ENCODE measurements around the gene FBXL16. TPM values are rescaled to one million over a fixed set of nuclear protein-coding genes. Genes with fewer than 3 reads are reported as not detected.

The FBXL16 gene
- total RNA-seq, 1 donor from 2014 or later, result 0.13 TPM

DNA sequence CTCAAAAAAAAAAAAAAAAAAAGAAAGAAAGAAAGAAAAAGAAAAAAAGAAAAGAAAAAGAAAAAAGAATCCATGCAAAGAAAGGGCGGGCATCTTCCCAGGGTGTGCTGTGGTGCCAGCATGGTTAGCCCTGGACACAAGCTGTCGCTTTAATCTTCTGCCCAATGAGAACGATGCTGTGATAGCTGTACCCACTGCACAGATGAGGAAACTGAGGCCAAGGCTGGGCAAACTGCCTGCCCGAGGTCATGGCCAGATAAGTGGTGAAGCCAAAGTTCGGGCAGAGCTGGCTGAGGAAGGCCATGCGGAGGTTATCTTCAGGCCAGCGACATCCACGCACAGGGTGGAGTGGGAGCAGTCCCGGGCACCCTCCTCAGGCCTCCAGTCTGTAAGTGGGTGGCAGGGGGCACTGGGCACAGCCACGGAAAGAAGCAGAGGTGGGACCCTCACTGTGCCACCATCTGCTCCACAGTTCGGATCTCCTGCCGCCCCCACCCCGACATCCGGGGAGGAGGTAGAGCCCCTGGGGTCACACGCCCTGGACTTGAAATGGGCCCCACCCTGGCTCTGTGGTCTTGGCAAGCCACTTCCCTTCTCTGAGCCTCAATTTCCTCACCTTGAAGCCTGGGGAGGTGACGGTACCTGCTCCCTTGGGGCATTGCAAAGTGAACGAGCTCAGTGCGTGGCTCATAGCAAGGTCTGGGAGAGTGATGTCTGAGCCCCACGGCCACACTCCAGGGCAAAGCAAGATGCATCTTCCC is 6.5 kb downstream of the FBXL16 start:
- peaks cover 6% of the 10 kb centered on the region for H3F3A ChIP-seq (ENCODE audit: low read depth)
- DNase-seq (ENCODE audit: low spot score), result no peak
- Mint-ChIP-seq H3K27ac (no peak overlapping the region), H3K4me3 (no peak overlapping the region), H3K36me3 (no peaks in the 10 kb centered on the region), H3K4me1 (peaks cover 3% of the 10 kb centered on the region), H3K27me3 (ENCODE audit: insufficient read depth, low read depth) (peaks cover 49% of the 10 kb centered on the region), H3K9me3 (no peaks in the 10 kb centered on the region)
- no peak overlapping the region for H3K4me3 ChIP-seq
- H3K36me3 ChIP-seq, result no peaks in the 10 kb centered on the region
- peaks cover 8% of the 10 kb centered on the region for H3K4me1 ChIP-seq
- no peaks in the 10 kb centered on the region for H3K9me3 ChIP-seq (ENCODE audit: low read depth)
- no peak overlapping the region for H3K9ac ChIP-seq
- no peak overlapping the region for H3K27ac ChIP-seq
- H3K79me2 ChIP-seq (ENCODE audit: low read depth), result no peaks in the 10 kb centered on the region
- H3K4me2 ChIP-seq, result no peak overlapping the region
- TF ChIP-seq, protein P1, sequence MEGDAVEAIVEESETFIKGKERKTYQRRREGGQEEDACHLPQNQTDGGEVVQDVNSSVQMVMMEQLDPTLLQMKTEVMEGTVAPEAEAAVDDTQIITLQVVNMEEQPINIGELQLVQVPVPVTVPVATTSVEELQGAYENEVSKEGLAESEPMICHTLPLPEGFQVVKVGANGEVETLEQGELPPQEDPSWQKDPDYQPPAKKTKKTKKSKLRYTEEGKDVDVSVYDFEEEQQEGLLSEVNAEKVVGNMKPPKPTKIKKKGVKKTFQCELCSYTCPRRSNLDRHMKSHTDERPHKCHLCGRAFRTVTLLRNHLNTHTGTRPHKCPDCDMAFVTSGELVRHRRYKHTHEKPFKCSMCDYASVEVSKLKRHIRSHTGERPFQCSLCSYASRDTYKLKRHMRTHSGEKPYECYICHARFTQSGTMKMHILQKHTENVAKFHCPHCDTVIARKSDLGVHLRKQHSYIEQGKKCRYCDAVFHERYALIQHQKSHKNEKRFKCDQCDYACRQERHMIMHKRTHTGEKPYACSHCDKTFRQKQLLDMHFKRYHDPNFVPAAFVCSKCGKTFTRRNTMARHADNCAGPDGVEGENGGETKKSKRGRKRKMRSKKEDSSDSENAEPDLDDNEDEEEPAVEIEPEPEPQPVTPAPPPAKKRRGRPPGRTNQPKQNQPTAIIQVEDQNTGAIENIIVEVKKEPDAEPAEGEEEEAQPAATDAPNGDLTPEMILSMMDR (IDR thresholded peaks at IDR 0.05), result no peak
- no peak for TF ChIP-seq EZH2phosphoT487 (IDR thresholded peaks at IDR 0.05)
- TF ChIP-seq EZH2 (IDR thresholded peaks at IDR 0.05), result no peak
- H3K27me3 ChIP-seq, result peaks cover 100% of the 10 kb centered on the region
- H4K20me1 ChIP-seq (ENCODE audit: low read depth), result peaks cover 64% of the 10 kb centered on the region
- no peak overlapping the region for H2AFZ ChIP-seq (replicated peaks)

DNA sequence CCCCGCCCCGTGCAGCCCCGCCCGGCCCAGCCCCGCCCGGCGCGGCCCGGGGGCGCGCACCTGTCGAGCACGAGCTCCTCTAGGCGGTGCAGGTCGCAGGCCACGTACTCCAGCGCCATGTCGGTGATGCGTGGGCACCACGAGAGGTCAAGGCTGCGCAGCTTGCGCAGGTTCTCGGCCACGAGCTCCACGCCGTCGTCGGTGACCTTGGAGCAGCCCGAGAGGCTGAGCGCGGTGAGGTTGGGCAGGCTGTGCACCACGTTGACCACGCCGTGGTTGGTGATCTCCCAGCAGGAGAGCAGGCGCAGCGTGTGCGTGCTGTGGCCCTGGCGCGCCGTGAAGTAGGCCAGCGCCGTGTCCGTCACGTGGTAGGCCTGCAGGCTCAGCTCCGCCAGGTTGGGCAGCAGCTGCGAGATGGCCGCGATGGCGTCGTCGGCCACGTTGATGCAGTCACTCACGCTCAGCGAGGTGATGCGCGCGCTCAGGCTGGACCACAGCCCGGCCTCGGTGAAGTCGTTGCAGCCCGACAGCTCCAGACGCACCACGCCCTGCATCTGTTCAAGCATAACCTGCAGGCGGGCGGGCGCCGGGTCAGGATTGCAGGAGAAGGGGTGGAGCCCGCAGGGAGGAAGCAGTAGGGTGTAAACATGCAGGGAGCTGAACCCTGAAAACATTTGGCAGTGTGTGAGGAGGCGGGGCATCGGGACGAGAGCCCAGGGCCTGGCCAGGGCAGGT is 10.1 kb downstream of the FBXL16 start:
- peaks cover 100% of the 10 kb centered on the region for H3K27me3 ChIP-seq
- H4K20me1 ChIP-seq (ENCODE audit: low read depth), result peaks cover 30% of the 10 kb centered on the region
- H3F3A ChIP-seq (ENCODE audit: low read depth), result peaks cover 26% of the 10 kb centered on the region
- Mint-ChIP-seq H3K27ac (no peak overlapping the region), H3K4me1 (peaks cover 6% of the 10 kb centered on the region), H3K9me3 (no peaks in the 10 kb centered on the region), H3K27me3 (ENCODE audit: insufficient read depth, low read depth) (peaks cover 41% of the 10 kb centered on the region), H3K36me3 (no peaks in the 10 kb centered on the region), H3K4me3 (peak overlapping the region; percentile 48)
- H3K9me3 ChIP-seq (ENCODE audit: low read depth), result no peaks in the 10 kb centered on the region
- H2AFZ ChIP-seq (replicated peaks), result no peak overlapping the region
- TF ChIP-seq EZH2phosphoT487 (IDR thresholded peaks at IDR 0.05) (peak; percentile 71), EZH2 (IDR thresholded peaks at IDR 0.05) (peak; percentile 16)
- TF ChIP-seq, protein P1 (IDR thresholded peaks at IDR 0.05), result no peak
- no peak overlapping the region for H3K9ac ChIP-seq
- H3K36me3 ChIP-seq, result no peaks in the 10 kb centered on the region
- DNase-seq (ENCODE audit: low spot score), result peak; percentile 60
- peak overlapping the region; percentile 74 for H3K4me2 ChIP-seq
- H3K4me3 ChIP-seq, result peak overlapping the region; percentile 37
- no peak overlapping the region for H3K27ac ChIP-seq
- H3K4me1 ChIP-seq, result peaks cover 8% of the 10 kb centered on the region
- no peaks in the 10 kb centered on the region for H3K79me2 ChIP-seq (ENCODE audit: low read depth)

DNA sequence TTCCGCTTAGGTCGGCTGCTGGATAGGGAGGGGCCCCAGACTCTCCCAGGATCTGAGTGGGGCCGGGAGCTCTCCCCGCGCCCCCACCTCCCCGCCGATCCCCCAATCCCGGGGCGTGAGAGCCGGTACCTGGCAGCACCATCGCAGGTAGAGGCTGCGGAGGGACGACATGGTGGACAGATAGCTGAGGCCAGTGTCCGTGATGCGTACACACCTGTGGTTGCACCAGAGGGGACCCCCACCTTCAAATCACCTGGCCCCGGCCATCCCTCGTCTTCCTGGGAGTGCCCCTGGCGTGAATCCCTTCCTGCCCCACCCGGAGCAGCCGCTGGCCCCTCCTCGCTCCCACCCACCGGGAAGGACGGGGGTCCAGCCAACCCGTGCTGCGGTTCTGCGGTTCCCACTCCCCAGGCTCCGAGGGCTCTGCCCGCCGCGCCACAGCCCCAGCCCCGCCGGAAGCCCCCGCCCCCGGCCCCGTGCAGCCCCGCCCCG is 10.7 kb downstream of the FBXL16 start:
- H3K4me3 ChIP-seq, result peak overlapping the region; percentile 44

More for the DNA sequence above, 10.7 kb downstream of the FBXL16 start:
- no peaks in the 10 kb centered on the region for H3K9me3 ChIP-seq (ENCODE audit: low read depth)
- no peaks in the 10 kb centered on the region for H3K79me2 ChIP-seq (ENCODE audit: low read depth)
- H3K4me1 ChIP-seq, result peaks cover 8% of the 10 kb centered on the region
- H3K36me3 ChIP-seq, result no peaks in the 10 kb centered on the region
- peaks cover 24% of the 10 kb centered on the region for H4K20me1 ChIP-seq (ENCODE audit: low read depth)
- no peak overlapping the region for H3K9ac ChIP-seq
- Mint-ChIP-seq H3K4me3 (no peak overlapping the region), H3K27me3 (ENCODE audit: insufficient read depth, low read depth) (peaks cover 41% of the 10 kb centered on the region), H3K36me3 (no peaks in the 10 kb centered on the region), H3K4me1 (peaks cover 8% of the 10 kb centered on the region), H3K27ac (no peak overlapping the region), H3K9me3 (no peaks in the 10 kb centered on the region)
- peak overlapping the region; percentile 76 for H3K4me2 ChIP-seq
- no peak for DNase-seq (ENCODE audit: low spot score)
- H3F3A ChIP-seq (ENCODE audit: low read depth), result peaks cover 26% of the 10 kb centered on the region
- no peak overlapping the region for H2AFZ ChIP-seq (replicated peaks)
- H3K27me3 ChIP-seq, result peaks cover 95% of the 10 kb centered on the region
- TF ChIP-seq, protein P1 (IDR thresholded peaks at IDR 0.05), result no peak
- TF ChIP-seq EZH2phosphoT487 (IDR thresholded peaks at IDR 0.05) (peak; percentile 64), EZH2 (IDR thresholded peaks at IDR 0.05) (peak; percentile 78)
- no peak overlapping the region for H3K27ac ChIP-seq
